MM.1S (cell line): Measurements from ENCODE around the gene RPTOR.

ENCODE experiments used
- DNase-seq: peaks from one replicate; pipeline ENCODE4 v3.0.0-alpha.2; 2015
- H2AFZ ChIP-seq: fragments of 300-600 bp; sonication (generic); 2 replicates; pipeline ENCODE4 v1.6.0; 2016; ENCODE audit warnings: antibody characterized with exemption, low read length
- H3F3A ChIP-seq: fragments of 300-600 bp; sonication (generic); 2 replicates; pipeline ENCODE4 v1.6.1; 2016; ENCODE audit warnings: mild to moderate bottlenecking, antibody characterized with exemption, low read length, moderate library complexity, mixed read lengths; ENCODE audit not compliant: insufficient read depth
- H3K27ac ChIP-seq: fragments of 300-600 bp; sonication (generic); 2 replicates; pipeline ENCODE4 v1.5.1; 2016; ENCODE audit warnings: mild to moderate bottlenecking, low read length
- H3K27me3 ChIP-seq: fragments of 300-600 bp; sonication (generic); replicated peaks from 2 replicates; pipeline ENCODE4 v1.6.0; 2016; ENCODE audit warnings: low read length; ENCODE audit not compliant: insufficient read depth
- H3K36me3 ChIP-seq: fragments of 300-600 bp; sonication (generic); replicated peaks from 2 replicates; pipeline ENCODE4 v1.6.1; 2016; ENCODE audit warnings: mild to moderate bottlenecking, low read length, mixed read lengths; ENCODE audit not compliant: insufficient read depth
- H3K4me1 ChIP-seq: fragments of 300-600 bp; sonication (generic); 2 replicates; pipeline ENCODE4 v1.6.1; 2016; ENCODE audit warnings: low read length, mixed read lengths
- H3K4me2 ChIP-seq: fragments of 300-600 bp; sonication (generic); 2 replicates; pipeline ENCODE4 v1.6.0; 2016; ENCODE audit warnings: low read depth, low read length
- H3K4me3 ChIP-seq: fragments of 300-600 bp; sonication (generic); 2 replicates; pipeline ENCODE4 v1.5.1; 2016; ENCODE audit warnings: low read length, mixed read lengths
- H3K79me2 ChIP-seq: fragments of 300-600 bp; sonication (generic); 2 replicates; pipeline ENCODE4 v1.6.1; 2016; ENCODE audit warnings: mixed run types, low read length, mixed read lengths
- H3K9ac ChIP-seq: fragments of 300-600 bp; sonication (generic); 2 replicates; pipeline ENCODE4 v1.6.1; 2016; ENCODE audit warnings: low read length, mixed read lengths
- H3K9me2 ChIP-seq: fragments of 300-600 bp; sonication (generic); replicated peaks from 2 replicates; pipeline ENCODE4 v1.6.1; 2016; ENCODE audit warnings: mild to moderate bottlenecking, low read length, mixed read lengths; ENCODE audit not compliant: insufficient read depth
- H3K9me3 ChIP-seq: fragments of 300-600 bp; sonication (generic); replicated peaks from 2 replicates; pipeline ENCODE4 v1.6.1; 2016; ENCODE audit warnings: mild to moderate bottlenecking, low read length, mixed read lengths; ENCODE audit not compliant: insufficient read depth
- H4K20me1 ChIP-seq: fragments of 300-600 bp; sonication (generic); 2 replicates; pipeline ENCODE4 v1.6.1; 2016; ENCODE audit warnings: mild to moderate bottlenecking, low read length, moderate library complexity, mixed read lengths; ENCODE audit not compliant: insufficient read depth
- CTCF ChIP-seq: fragments of 300-600 bp; sonication (generic); IDR thresholded peaks from 2 replicates; pipeline ENCODE4 v1.5.1; 2016; ENCODE audit warnings: antibody characterized with exemption, low read length, mixed read lengths
- EZH2 ChIP-seq: fragments of 300-600 bp; sonication (generic); optimal IDR thresholded peaks from 2 replicates; pipeline ENCODE3; 2017; ENCODE audit warnings: low read depth, mild to moderate bottlenecking, antibody characterized with exemption, low read length, mixed read lengths
- EZH2phosphoT487 ChIP-seq: fragments of 300-600 bp; sonication (generic); IDR thresholded peaks from 2 replicates; pipeline ENCODE4 v1.6.1; 2018; ENCODE audit warnings: antibody characterized with exemption, low read length

The RPTOR gene

GRCh38 chr17:80749611-80750010 is 205.0 kb downstream of the RPTOR start:
- no peak overlapping the region for H2AFZ ChIP-seq
- no peak for TF ChIP-seq EZH2phosphoT487
- TF ChIP-seq EZH2 = no peak
- no peak for TF ChIP-seq CTCF
- no peaks in the 10 kb centered on the region for H3K4me1 ChIP-seq
- H3K9ac ChIP-seq = no peak overlapping the region
- H4K20me1 ChIP-seq = no peaks in the 10 kb centered on the region; the same call in 1 of the 2 replicates
- no peak overlapping the region for H3K27ac ChIP-seq
- no peak overlapping the region for H3K4me3 ChIP-seq
- H3K79me2 ChIP-seq = no peaks in the 10 kb centered on the region
- H3K9me2 ChIP-seq = no peaks in the 10 kb centered on the region
- H3F3A ChIP-seq = no peaks in the 10 kb centered on the region
- H3K27me3 ChIP-seq = no peaks in the 10 kb centered on the region
- DNase-seq = no peak
- H3K36me3 ChIP-seq = no peaks in the 10 kb centered on the region
- H3K9me3 ChIP-seq = no peaks in the 10 kb centered on the region
- H3K4me2 ChIP-seq = no peak overlapping the region

GRCh38 chr17:80750263-80750662 is 205.6 kb downstream of the RPTOR start:
- no peak overlapping the region for H2AFZ ChIP-seq
- no peaks in the 10 kb centered on the region for H3K79me2 ChIP-seq
- no peak for DNase-seq
- TF ChIP-seq CTCF (no peak), EZH2 (no peak), EZH2phosphoT487 (no peak)
- no peaks in the 10 kb centered on the region for H3K9me2 ChIP-seq
- no peak overlapping the region for H3K27ac ChIP-seq
- no peak overlapping the region for H3K4me3 ChIP-seq
- no peak overlapping the region for H3K9ac ChIP-seq
- no peaks in the 10 kb centered on the region for H3K27me3 ChIP-seq
- no peaks in the 10 kb centered on the region for H3F3A ChIP-seq
- H3K4me1 ChIP-seq = no peaks in the 10 kb centered on the region
- H3K4me2 ChIP-seq = no peak overlapping the region
- H3K36me3 ChIP-seq = no peaks in the 10 kb centered on the region
- H4K20me1 ChIP-seq = no peaks in the 10 kb centered on the region; the same call in 1 of the 2 replicates
- H3K9me3 ChIP-seq = no peaks in the 10 kb centered on the region

- Histone ChIP-seq H3K79me2 (no peaks in the 10 kb centered on the region), H3K27me3 (no peaks in the 10 kb centered on the region), H3F3A (no peaks in the 10 kb centered on the region), H3K9ac (no peak overlapping the region), H3K4me2 (no peak overlapping the region), H3K27ac (no peak overlapping the region), H3K9me2 (no peaks in the 10 kb centered on the region), H3K36me3 (no peaks in the 10 kb centered on the region), H2AFZ (no peak overlapping the region), H3K4me1 (no peaks in the 10 kb centered on the region), H3K9me3 (no peaks in the 10 kb centered on the region), H3K4me3 (no peak overlapping the region), H4K20me1 (no peaks in the 10 kb centered on the region; the same call in 1 of the 2 replicates)
- TF ChIP-seq CTCF = no peak
- no peak for TF ChIP-seq EZH2
- DNase-seq = no peak
Measured at GRCh38 chr17:80751070-80751945, 206.7 kb downstream of the RPTOR start.
